MM.1S (cell line): ENCODE results near the gene R3HDM2.
"Not testable (repeated sequence)": the region's sequence is repeated elsewhere in the genome, so short reads cannot be mapped to it uniquely, and the experiment has no call there.

Source experiments
- DNase-seq: peaks from one replicate; pipeline ENCODE4 v3.0.0-alpha.2; 2015
- H2AFZ ChIP-seq: fragments of 300-600 bp; sonication (generic); 2 replicates; pipeline ENCODE4 v1.6.0; 2016; ENCODE audit warnings: antibody characterized with exemption, low read length
- H3F3A ChIP-seq: fragments of 300-600 bp; sonication (generic); 2 replicates; pipeline ENCODE4 v1.6.1; 2016; ENCODE audit warnings: mild to moderate bottlenecking, antibody characterized with exemption, low read length, moderate library complexity, mixed read lengths; ENCODE audit not compliant: insufficient read depth
- H3K27ac ChIP-seq: fragments of 300-600 bp; sonication (generic); 2 replicates; pipeline ENCODE4 v1.5.1; 2016; ENCODE audit warnings: mild to moderate bottlenecking, low read length
- H3K27me3 ChIP-seq: fragments of 300-600 bp; sonication (generic); replicated peaks from 2 replicates; pipeline ENCODE4 v1.6.0; 2016; ENCODE audit warnings: low read length; ENCODE audit not compliant: insufficient read depth
- H3K36me3 ChIP-seq: fragments of 300-600 bp; sonication (generic); replicated peaks from 2 replicates; pipeline ENCODE4 v1.6.1; 2016; ENCODE audit warnings: mild to moderate bottlenecking, low read length, mixed read lengths; ENCODE audit not compliant: insufficient read depth
- H3K4me1 ChIP-seq: fragments of 300-600 bp; sonication (generic); 2 replicates; pipeline ENCODE4 v1.6.1; 2016; ENCODE audit warnings: low read length, mixed read lengths
- H3K4me2 ChIP-seq: fragments of 300-600 bp; sonication (generic); 2 replicates; pipeline ENCODE4 v1.6.0; 2016; ENCODE audit warnings: low read depth, low read length
- H3K4me3 ChIP-seq: fragments of 300-600 bp; sonication (generic); 2 replicates; pipeline ENCODE4 v1.5.1; 2016; ENCODE audit warnings: low read length, mixed read lengths
- H3K79me2 ChIP-seq: fragments of 300-600 bp; sonication (generic); 2 replicates; pipeline ENCODE4 v1.6.1; 2016; ENCODE audit warnings: mixed run types, low read length, mixed read lengths
- H3K9ac ChIP-seq: fragments of 300-600 bp; sonication (generic); 2 replicates; pipeline ENCODE4 v1.6.1; 2016; ENCODE audit warnings: low read length, mixed read lengths
- H3K9me2 ChIP-seq: fragments of 300-600 bp; sonication (generic); replicated peaks from 2 replicates; pipeline ENCODE4 v1.6.1; 2016; ENCODE audit warnings: mild to moderate bottlenecking, low read length, mixed read lengths; ENCODE audit not compliant: insufficient read depth
- H3K9me3 ChIP-seq: fragments of 300-600 bp; sonication (generic); replicated peaks from 2 replicates; pipeline ENCODE4 v1.6.1; 2016; ENCODE audit warnings: mild to moderate bottlenecking, low read length, mixed read lengths; ENCODE audit not compliant: insufficient read depth
- H4K20me1 ChIP-seq: fragments of 300-600 bp; sonication (generic); 2 replicates; pipeline ENCODE4 v1.6.1; 2016; ENCODE audit warnings: mild to moderate bottlenecking, low read length, moderate library complexity, mixed read lengths; ENCODE audit not compliant: insufficient read depth
- CTCF ChIP-seq: fragments of 300-600 bp; sonication (generic); IDR thresholded peaks from 2 replicates; pipeline ENCODE4 v1.5.1; 2016; ENCODE audit warnings: antibody characterized with exemption, low read length, mixed read lengths
- EZH2 ChIP-seq: fragments of 300-600 bp; sonication (generic); optimal IDR thresholded peaks from 2 replicates; pipeline ENCODE3; 2017; ENCODE audit warnings: low read depth, mild to moderate bottlenecking, antibody characterized with exemption, low read length, mixed read lengths
- EZH2phosphoT487 ChIP-seq: fragments of 300-600 bp; sonication (generic); IDR thresholded peaks from 2 replicates; pipeline ENCODE4 v1.6.1; 2018; ENCODE audit warnings: antibody characterized with exemption, low read length

R3HDM2 gene

GRCh38 chr12:57444744-57445143 is 13.9 kb upstream of the R3HDM2 start:
- Histone ChIP-seq H3K36me3 (no peaks in the 10 kb centered on the region), H2AFZ (no peak overlapping the region)

GRCh38 chr12:57444337-57444736 is 13.5 kb upstream of the R3HDM2 start:
- H3K36me3 ChIP-seq, H3F3A ChIP-seq, H3K9ac ChIP-seq, H3K27ac ChIP-seq, H3K4me1 ChIP-seq, H3K79me2 ChIP-seq, H3K4me3 ChIP-seq, H3K4me2 ChIP-seq, H4K20me1 ChIP-seq, DNase-seq, H3K9me3 ChIP-seq, H3K9me2 ChIP-seq, H2AFZ ChIP-seq, H3K27me3 ChIP-seq: not testable (repeated sequence)

More at GRCh38 chr12:57444744-57445143, 13.9 kb upstream of the R3HDM2 start:
- no peak for DNase-seq
- Histone ChIP-seq H3K79me2 (no peaks in the 10 kb centered on the region), H3K9me2 (no peaks in the 10 kb centered on the region), H3K27ac (no peak overlapping the region), H3K4me2 (no peak overlapping the region), H3K4me3 (no peak overlapping the region), H4K20me1 (no peaks in the 10 kb centered on the region), H3F3A (no peaks in the 10 kb centered on the region), H3K9me3 (no peaks in the 10 kb centered on the region), H3K4me1 (no peaks in the 10 kb centered on the region), H3K27me3 (no peaks in the 10 kb centered on the region), H3K9ac (no peak overlapping the region)
- TF ChIP-seq EZH2 (no peak), EZH2phosphoT487 (no peak), CTCF (no peak)

GRCh38 chr12:57441846-57442427 is 11.1 kb upstream of the R3HDM2 start:
- H3K4me3 ChIP-seq: no peak overlapping the region
- no peaks in the 10 kb centered on the region for H3K36me3 ChIP-seq
- H3K27ac ChIP-seq: no peak overlapping the region
- H4K20me1 ChIP-seq: no peaks in the 10 kb centered on the region
- no peak overlapping the region for H3K9ac ChIP-seq
- H3F3A ChIP-seq: no peaks in the 10 kb centered on the region
- no peaks in the 10 kb centered on the region for H3K9me3 ChIP-seq
- no peaks in the 10 kb centered on the region for H3K79me2 ChIP-seq
- H3K9me2 ChIP-seq: no peaks in the 10 kb centered on the region
- H3K4me2 ChIP-seq: no peak overlapping the region
- DNase-seq: no peak
- TF ChIP-seq EZH2phosphoT487 (no peak), CTCF (no peak), EZH2 (no peak)
- H3K4me1 ChIP-seq: no peaks in the 10 kb centered on the region
- H3K27me3 ChIP-seq: no peaks in the 10 kb centered on the region
- no peak overlapping the region for H2AFZ ChIP-seq

- H3K36me3 ChIP-seq, DNase-seq, H3K4me3 ChIP-seq, H3K27me3 ChIP-seq, H3K4me1 ChIP-seq, H3K27ac ChIP-seq, H3K9ac ChIP-seq, H3K79me2 ChIP-seq, H3K4me2 ChIP-seq, H3K9me3 ChIP-seq, H2AFZ ChIP-seq, H3F3A ChIP-seq, H4K20me1 ChIP-seq, H3K9me2 ChIP-seq: not testable (repeated sequence)
Measured at GRCh38 chr12:57441393-57441792, 10.6 kb upstream of the R3HDM2 start.
